HUES48 (cell line): ENCODE data around the gene FLT4.

ENCODE experiments used
- H3K27ac ChIP-seq: one replicate; pipeline ENCODE4 v1.7.0; 2013; ENCODE audit warnings: low read depth, low read length, inconsistent platforms
- H3K27me3 ChIP-seq: 2 replicates; pipeline ENCODE4 v1.6.1; 2013; ENCODE audit warnings: mild to moderate bottlenecking, low read length; ENCODE audit not compliant: control insufficient read depth, insufficient read depth
- H3K36me3 ChIP-seq: 2 replicates; pipeline ENCODE4 v1.6.1; 2013; ENCODE audit warnings: low read length; ENCODE audit not compliant: control insufficient read depth, insufficient read depth
- H3K4me1 ChIP-seq: 2 replicates; pipeline ENCODE4 v1.6.1; 2013; ENCODE audit warnings: mild to moderate bottlenecking, low read length; ENCODE audit not compliant: control insufficient read depth, insufficient read depth
- H3K4me3 ChIP-seq: 2 replicates; pipeline ENCODE4 v1.5.1; 2013; ENCODE audit warnings: mild to moderate bottlenecking, low read depth, low read length
- H3K9ac ChIP-seq: 2 replicates; pipeline ENCODE4 v1.6.1; 2013; ENCODE audit warnings: mild to moderate bottlenecking, low read depth, low read length, moderate library complexity
- H3K9me3 ChIP-seq: 2 replicates; pipeline ENCODE4 v1.6.1; 2013; ENCODE audit warnings: low read length; ENCODE audit not compliant: control insufficient read depth, insufficient read depth

Gene FLT4

GRCh38 chr5:180612683-180613082 is 36.7 kb downstream of the FLT4 start:
- no peaks in the 10 kb centered on the region for H3K36me3 ChIP-seq
- peaks cover 9% of the 10 kb centered on the region for H3K27me3 ChIP-seq
- no peak overlapping the region for H3K9ac ChIP-seq
- H3K9me3 ChIP-seq: no peaks in the 10 kb centered on the region
- H3K4me1 ChIP-seq: no peaks in the 10 kb centered on the region
- H3K27ac ChIP-seq: no peak overlapping the region
- no peak overlapping the region for H3K4me3 ChIP-seq

- H3K36me3 ChIP-seq: no peaks in the 10 kb centered on the region
- no peak overlapping the region for H3K4me3 ChIP-seq
- no peak overlapping the region for H3K27ac ChIP-seq
- no peak overlapping the region for H3K9ac ChIP-seq
- peaks cover 1% of the 10 kb centered on the region; the same call in 1 of the 2 replicates for H3K27me3 ChIP-seq
- H3K9me3 ChIP-seq: no peaks in the 10 kb centered on the region
- no peaks in the 10 kb centered on the region for H3K4me1 ChIP-seq
Observed at GRCh38 chr5:180611140-180611850, 38.1 kb downstream of the FLT4 start.

- Histone ChIP-seq H3K9ac (no peak overlapping the region), H3K4me1 (no peaks in the 10 kb centered on the region), H3K27ac (no peak overlapping the region), H3K27me3 (no peaks in the 10 kb centered on the region), H3K36me3 (no peaks in the 10 kb centered on the region), H3K4me3 (no peak overlapping the region), H3K9me3 (no peaks in the 10 kb centered on the region)
Observed at GRCh38 chr5:180609817-180610550, 39.4 kb downstream of the FLT4 start.

- no peak overlapping the region for H3K27ac ChIP-seq
- H3K9me3 ChIP-seq: no peaks in the 10 kb centered on the region
- H3K4me3 ChIP-seq: no peak overlapping the region
- no peaks in the 10 kb centered on the region for H3K4me1 ChIP-seq
- H3K9ac ChIP-seq: no peak overlapping the region
- no peaks in the 10 kb centered on the region for H3K27me3 ChIP-seq
- H3K36me3 ChIP-seq: no peaks in the 10 kb centered on the region
Observed at GRCh38 chr5:180609386-180609785, 40.0 kb downstream of the FLT4 start.

- H3K27me3 ChIP-seq: no peaks in the 10 kb centered on the region
- no peaks in the 10 kb centered on the region for H3K9me3 ChIP-seq
- no peak overlapping the region for H3K27ac ChIP-seq
- H3K4me1 ChIP-seq: no peaks in the 10 kb centered on the region
- H3K4me3 ChIP-seq: no peak overlapping the region
- no peak overlapping the region for H3K9ac ChIP-seq
- H3K36me3 ChIP-seq: no peaks in the 10 kb centered on the region
Observed at GRCh38 chr5:180608572-180609310, 40.7 kb downstream of the FLT4 start.

- Histone ChIP-seq H3K4me3 (no peak overlapping the region), H3K27ac (no peak overlapping the region), H3K27me3 (no peaks in the 10 kb centered on the region), H3K9ac (no peak overlapping the region), H3K4me1 (no peaks in the 10 kb centered on the region), H3K9me3 (no peaks in the 10 kb centered on the region), H3K36me3 (no peaks in the 10 kb centered on the region)
Observed at GRCh38 chr5:180607861-180608571, 41.4 kb downstream of the FLT4 start.

GRCh38 chr5:180606215-180606785 is 43.1 kb downstream of the FLT4 start:
- no peaks in the 10 kb centered on the region for H3K27me3 ChIP-seq

GRCh38 chr5:180605554-180606214 is 43.7 kb downstream of the FLT4 start:
- Histone ChIP-seq H3K9ac (no peak overlapping the region), H3K9me3 (no peaks in the 10 kb centered on the region), H3K36me3 (no peaks in the 10 kb centered on the region), H3K4me3 (no peak overlapping the region), H3K4me1 (no peaks in the 10 kb centered on the region), H3K27me3 (no peaks in the 10 kb centered on the region), H3K27ac (no peak overlapping the region)

More at GRCh38 chr5:180606215-180606785, 43.1 kb downstream of the FLT4 start:
- Histone ChIP-seq H3K9ac (no peak overlapping the region), H3K4me1 (no peaks in the 10 kb centered on the region), H3K36me3 (no peaks in the 10 kb centered on the region), H3K4me3 (no peak overlapping the region), H3K9me3 (no peaks in the 10 kb centered on the region), H3K27ac (no peak overlapping the region)

GRCh38 chr5:180604271-180604670 is 45.1 kb downstream of the FLT4 start:
- Histone ChIP-seq H3K4me1 (no peaks in the 10 kb centered on the region), H3K4me3 (no peak overlapping the region), H3K9ac (no peak overlapping the region), H3K27me3 (no peaks in the 10 kb centered on the region), H3K36me3 (no peaks in the 10 kb centered on the region), H3K9me3 (no peaks in the 10 kb centered on the region), H3K27ac (no peak overlapping the region)

- Histone ChIP-seq H3K4me3 (no peak overlapping the region), H3K27ac (no peak overlapping the region), H3K4me1 (no peaks in the 10 kb centered on the region), H3K36me3 (no peaks in the 10 kb centered on the region), H3K27me3 (no peaks in the 10 kb centered on the region), H3K9ac (no peak overlapping the region), H3K9me3 (no peaks in the 10 kb centered on the region)
Observed at GRCh38 chr5:180603076-180603594, 46.3 kb downstream of the FLT4 start.
